Measurements from ENCODE around the gene CISTR. TPM values are rescaled to one million over a fixed set of nuclear protein-coding genes. Genes with fewer than 3 reads are reported as not detected.
"Not testable (repeated sequence)": the region's sequence is repeated elsewhere in the genome, so short reads cannot be mapped to it uniquely, and the experiment has no call there.

CISTR gene
- total RNA-seq, 1 experiment from 2014 or later = not detected

- no peak overlapping the region for H3K4me3 Mint-ChIP-seq (ENCODE audit: unreplicated experiment)
- no TSS peak for BruUV-seq (replicated peaks)
- peaks cover 25% of the 10 kb centered on the region for H3K4me1 Mint-ChIP-seq (ENCODE audit: insufficient read depth, unreplicated experiment)
- POLR2A ChIA-PET = interaction anchor here (0.5 kb wide), 2 partner anchors 23 to 75 kb away, joined by 3 read pairs; no protein-coding TSS in a partner anchor
- H3K36me3 Mint-ChIP-seq (ENCODE audit: insufficient read depth, unreplicated experiment) = peaks cover 6% of the 10 kb centered on the region
- intact Hi-C loops (cut with micrococcal nuclease) = loop anchor here (1.0 to 5.0 kb wide), 3 partner anchors 207 to 425 kb away; partner anchors contain the start of gene HOTAIR
- TF ChIP-seq CTCF (IDR thresholded peaks at IDR 0.05; ENCODE audit: unreplicated experiment) = no peak
- no peaks in the 10 kb centered on the region for H3K27me3 Mint-ChIP-seq (ENCODE audit: insufficient read depth, unreplicated experiment)
- CTCF ChIA-PET = interaction anchor here (0.5 to 3.5 kb wide), 6 partner anchors 20 to 225 kb away, joined by 3 to 27 read pairs (median 4); no protein-coding TSS in a partner anchor
- DNase-seq (ENCODE audit: unreplicated experiment) = no peak
- no peak overlapping the region for H3K27ac Mint-ChIP-seq (ENCODE audit: low read depth, unreplicated experiment)
- H3K9me3 Mint-ChIP-seq (ENCODE audit: unreplicated experiment) = no peaks in the 10 kb centered on the region
Measured at GRCh38 chr12:53766881-53767280, 15.1 kb upstream of the CISTR start.

- H3K27me3 Mint-ChIP-seq (ENCODE audit: insufficient read depth, unreplicated experiment) = no peaks in the 10 kb centered on the region
Measured at GRCh38 chr12:53765891-53766290, 14.1 kb upstream of the CISTR start.

GRCh38 chr12:53764615-53765014 is 12.8 kb upstream of the CISTR start:
- no peak for DNase-seq (ENCODE audit: unreplicated experiment)
- Mint-ChIP-seq H3K36me3 (ENCODE audit: insufficient read depth, unreplicated experiment) (peaks cover 6% of the 10 kb centered on the region), H3K4me3 (ENCODE audit: unreplicated experiment) (no peak overlapping the region), H3K27me3 (ENCODE audit: insufficient read depth, unreplicated experiment) (peaks cover 6% of the 10 kb centered on the region), H3K27ac (ENCODE audit: low read depth, unreplicated experiment) (no peak overlapping the region), H3K9me3 (ENCODE audit: unreplicated experiment) (no peaks in the 10 kb centered on the region), H3K4me1 (ENCODE audit: insufficient read depth, unreplicated experiment) (peaks cover 17% of the 10 kb centered on the region)
- POLR2A ChIA-PET = interaction anchor here (1.7 kb wide), 1 partner anchor 235 kb away, joined by 4 read pairs; the partner anchor contains the start of gene HOXC9
- intact Hi-C loops (cut with micrococcal nuclease) = loop anchor here (5.0 kb wide), 1 partner anchor 428 kb away; no protein-coding TSS in a partner anchor
- BruUV-seq (replicated peaks) = no TSS peak
- CTCF ChIA-PET = interaction anchor here (0.6 to 3.5 kb wide), 9 partner anchors 7 to 450 kb away, joined by 3 to 27 read pairs (median 7); partner anchors contain the start of gene CALCOCO1
- no peak for TF ChIP-seq CTCF (IDR thresholded peaks at IDR 0.05; ENCODE audit: unreplicated experiment)

More at GRCh38 chr12:53765891-53766290, 14.1 kb upstream of the CISTR start:
- BruUV-seq (replicated peaks) = no TSS peak
- Mint-ChIP-seq H3K36me3 (ENCODE audit: insufficient read depth, unreplicated experiment) (peaks cover 6% of the 10 kb centered on the region), H3K9me3 (ENCODE audit: unreplicated experiment) (no peaks in the 10 kb centered on the region), H3K27ac (ENCODE audit: low read depth, unreplicated experiment) (no peak overlapping the region), H3K4me3 (ENCODE audit: unreplicated experiment) (no peak overlapping the region), H3K4me1 (ENCODE audit: insufficient read depth, unreplicated experiment) (peaks cover 26% of the 10 kb centered on the region)
- intact Hi-C loops (cut with micrococcal nuclease) = loop anchor here (5.0 kb wide), 1 partner anchor 426 kb away; no protein-coding TSS in a partner anchor
- ChIA-PET POLR2A (interaction anchor here (1.7 kb wide), 1 partner anchor 234 kb away, joined by 4 read pairs; the partner anchor contains the start of gene HOXC9), CTCF (interaction anchor here (0.6 to 3.5 kb wide), 12 partner anchors 9 to 435 kb away, joined by 3 to 27 read pairs (median 4); partner anchors contain the start of gene HOXC9)
- no peak for TF ChIP-seq CTCF (IDR thresholded peaks at IDR 0.05; ENCODE audit: unreplicated experiment)
- DNase-seq (ENCODE audit: unreplicated experiment) = no peak

GRCh38 chr12:53762793-53763192 is 11.0 kb upstream of the CISTR start:
- peaks cover 12% of the 10 kb centered on the region for H3K4me1 Mint-ChIP-seq (ENCODE audit: insufficient read depth, unreplicated experiment)
- POLR2A ChIA-PET; H3K9me3 Mint-ChIP-seq (ENCODE audit: unreplicated experiment); intact Hi-C loops (cut with micrococcal nuclease); H3K36me3 Mint-ChIP-seq (ENCODE audit: insufficient read depth, unreplicated experiment); BruUV-seq (replicated peaks); DNase-seq (ENCODE audit: unreplicated experiment); H3K27ac Mint-ChIP-seq (ENCODE audit: low read depth, unreplicated experiment); H3K4me3 Mint-ChIP-seq (ENCODE audit: unreplicated experiment): not testable (repeated sequence)
- H3K27me3 Mint-ChIP-seq (ENCODE audit: insufficient read depth, unreplicated experiment) = peaks cover 24% of the 10 kb centered on the region
- CTCF ChIA-PET = interaction anchor here (2.2 kb wide), 1 partner anchor 19 kb away, joined by 7 read pairs; no protein-coding TSS in a partner anchor

Measured in MCF 10A (cell line).